H9 (cell line): Measurements from ENCODE around the gene FNIP2. TPM values are rescaled to one million over a fixed set of nuclear protein-coding genes. Genes with fewer than 3 reads are reported as not detected.
"Not testable (repeated sequence)": the region's sequence is repeated elsewhere in the genome, so short reads cannot be mapped to it uniquely, and the experiment has no call there.

ENCODE experiments used
- DNase-seq: peaks from one replicate; pipeline ENCODE4 v3.0.0-alpha.2; 2017
- H2AFZ ChIP-seq: one replicate; pipeline ENCODE4 v1.6.1; 2013; ENCODE audit warnings: mild to moderate bottlenecking, low read length, control low read depth, moderate library complexity
- H2AK5ac ChIP-seq: 2 replicates; pipeline ENCODE4 v1.6.1; 2013; ENCODE audit warnings: low read length, control low read depth, mixed read lengths; ENCODE audit not compliant: insufficient read length
- H2BK120ac ChIP-seq: one replicate; pipeline ENCODE4 v1.6.1; 2013; ENCODE audit warnings: low read depth, mild to moderate bottlenecking, low read length, control low read depth, inconsistent platforms; ENCODE audit not compliant: poor library complexity, severe bottlenecking
- H2BK12ac ChIP-seq: 2 replicates; pipeline ENCODE4 v1.6.1; 2013; ENCODE audit warnings: low read length, control low read depth, mixed read lengths, low read depth; ENCODE audit not compliant: insufficient read length
- H2BK15ac ChIP-seq: 2 replicates; pipeline ENCODE4 v1.6.1; 2013; ENCODE audit warnings: low read depth, low read length, control low read depth
- H2BK20ac ChIP-seq: one replicate; pipeline ENCODE4 v1.6.1; 2013; ENCODE audit warnings: low read depth, mild to moderate bottlenecking, low read length, control low read depth, inconsistent platforms; ENCODE audit not compliant: poor library complexity, severe bottlenecking
- H2BK5ac ChIP-seq: 2 replicates; pipeline ENCODE4 v1.6.1; 2013; ENCODE audit warnings: low read length, control low read depth, mixed read lengths; ENCODE audit not compliant: insufficient read length
- H3K14ac ChIP-seq: 2 replicates; pipeline ENCODE4 v1.6.1; 2013; ENCODE audit warnings: low read length, control low read depth; ENCODE audit not compliant: insufficient read depth
- H3K18ac ChIP-seq: 2 replicates; pipeline ENCODE4 v1.6.1; 2013; ENCODE audit warnings: low read depth, mild to moderate bottlenecking, mixed read lengths, low read length, control low read depth; ENCODE audit not compliant: insufficient read length
- H3K23ac ChIP-seq: 2 replicates; pipeline ENCODE4 v1.6.1; 2013; ENCODE audit warnings: low read length, control low read depth, mixed read lengths, low read depth; ENCODE audit not compliant: insufficient read length
- H3K23me2 ChIP-seq: 2 replicates; pipeline ENCODE4 v1.6.1; 2013; ENCODE audit warnings: low read depth, mild to moderate bottlenecking, mixed read lengths, low read length, control low read depth; ENCODE audit not compliant: insufficient read length, poor library complexity, severe bottlenecking
- H3K27ac ChIP-seq: 2 replicates; pipeline ENCODE4 v1.5.1; 2013; ENCODE audit warnings: low read length, control low read depth, mixed read lengths, low read depth; ENCODE audit not compliant: insufficient read length
- H3K27me3 ChIP-seq: 2 replicates; pipeline ENCODE4 v1.6.1; 2013; ENCODE audit warnings: low read length, control low read depth, inconsistent platforms; ENCODE audit not compliant: insufficient read depth
- H3K4ac ChIP-seq: 2 replicates; pipeline ENCODE4 v1.6.1; 2013; ENCODE audit warnings: low read depth, mild to moderate bottlenecking, control low read depth, inconsistent platforms, low read length, moderate library complexity
- H3K4me1 ChIP-seq: 2 replicates; pipeline ENCODE4 v1.6.1; 2013; ENCODE audit warnings: low read length, control low read depth, inconsistent platforms; ENCODE audit not compliant: insufficient read depth
- H3K4me2 ChIP-seq: 2 replicates; pipeline ENCODE4 v1.6.1; 2013; ENCODE audit warnings: low read length, control low read depth, mixed read lengths; ENCODE audit not compliant: insufficient read length, insufficient read depth
- H3K56ac ChIP-seq: 2 replicates; pipeline ENCODE4 v1.6.1; 2013; ENCODE audit warnings: low read depth, mild to moderate bottlenecking, mixed read lengths, low read length, control low read depth; ENCODE audit not compliant: insufficient read length
- H3K79me1 ChIP-seq: 2 replicates; pipeline ENCODE4 v1.6.1; 2013; ENCODE audit warnings: low read depth, mild to moderate bottlenecking, moderate library complexity, low read length, control low read depth, inconsistent platforms; ENCODE audit not compliant: insufficient read depth, poor library complexity, severe bottlenecking
- H3K79me2 ChIP-seq: 2 replicates; pipeline ENCODE4 v1.6.1; 2013; ENCODE audit warnings: low read length, control low read depth, inconsistent platforms; ENCODE audit not compliant: insufficient read depth
- H3K9ac ChIP-seq: 2 replicates; pipeline ENCODE4 v1.6.1; 2013; ENCODE audit warnings: low read length, control low read depth, mixed read lengths; ENCODE audit not compliant: insufficient read length; ENCODE audit errors: extremely low read depth
- H3K9me3 ChIP-seq: one replicate; pipeline ENCODE4 v1.6.1; 2013; ENCODE audit warnings: low read depth, low read length, inconsistent platforms; ENCODE audit not compliant: control insufficient read depth
- H3T11ph ChIP-seq: one replicate; pipeline ENCODE4 v1.6.1; 2013; ENCODE audit warnings: mild to moderate bottlenecking, low read length, control low read depth, inconsistent platforms
- H4K20me1 ChIP-seq: one replicate; pipeline ENCODE4 v1.6.1; 2013; ENCODE audit not compliant: control insufficient read depth, insufficient read length, insufficient read depth
- H4K5ac ChIP-seq: 2 replicates; pipeline ENCODE4 v1.6.1; 2013; ENCODE audit warnings: low read depth, mild to moderate bottlenecking, mixed read lengths, low read length, control low read depth; ENCODE audit not compliant: insufficient read length
- H4K8ac ChIP-seq: replicated peaks from 2 replicates; pipeline ENCODE4 v1.6.1; 2013; ENCODE audit warnings: low read length, control low read depth, mixed read lengths, low read depth; ENCODE audit not compliant: insufficient read length
- H4K91ac ChIP-seq: 2 replicates; pipeline ENCODE4 v1.6.1; 2013; ENCODE audit warnings: low read depth, mild to moderate bottlenecking, moderate library complexity, mixed read lengths, low read length, control low read depth; ENCODE audit not compliant: insufficient read length
- H3K27ac Mint-ChIP-seq, 3 experiments: 2 replicates in 2 of 3; 3 replicates in 1 of 3; pipeline ENCODE4 v1.8.0; 2020 to 2021; ENCODE audit warnings: mixed read lengths in 3 of 3, mild to moderate bottlenecking in 1 of 3, moderate library complexity in 1 of 3
- H3K27me3 Mint-ChIP-seq: 2 replicates; pipeline ENCODE4 v1.8.0; 2021; ENCODE audit warnings: low read depth, mild to moderate bottlenecking, moderate library complexity, mixed read lengths
- H3K36me3 Mint-ChIP-seq, 3 experiments: 2 replicates in 2 of 3; 3 replicates in 1 of 3; pipeline ENCODE4 v1.8.0; 2020 to 2021; ENCODE audit warnings: low read depth in 3 of 3, mixed read lengths in 3 of 3; ENCODE audit not compliant: insufficient read depth in 1 of 3
- H3K4me1 Mint-ChIP-seq, 2 experiments: 2 replicates each; pipeline ENCODE4 v1.8.0; 2020; ENCODE audit warnings: mixed read lengths in 2 of 2
- H3K4me3 Mint-ChIP-seq, 2 experiments: 2 replicates in 1 of 2; 3 replicates in 1 of 2; pipeline ENCODE4 v1.8.0; 2020 to 2021; ENCODE audit warnings: mild to moderate bottlenecking in 2 of 2, mixed read lengths in 2 of 2, moderate library complexity in 1 of 2
- H3K9me3 Mint-ChIP-seq, 2 experiments: 2 replicates in 1 of 2; 3 replicates in 1 of 2; pipeline ENCODE4 v1.8.0; 2020; ENCODE audit warnings: mild to moderate bottlenecking in 2 of 2, mixed read lengths in 2 of 2, moderate library complexity in 1 of 2
- WGBS: extraction: QIAGEN DNeasy Blood & Tissue Kit; methylation state at CpG from one replicate; pipeline ENCODE4 v1.1.7; 2013; ENCODE audit warnings: missing lambda C conversion rate, low lambda C conversion rate, mixed read lengths; ENCODE audit not compliant: insufficient read length; ENCODE audit errors: extremely low coverage; 5-methylcytosine and 5-hydroxymethylcytosine counted together
- total RNA-seq: library from RNA; stranded (reverse); gene quantifications from 2 replicates; pipeline ENCODE4 v1.2.1, GENCODE V29; 2021

FNIP2 gene
- total RNA-seq, 1 experiment from 2014 or later = 9.6 TPM

DNA sequence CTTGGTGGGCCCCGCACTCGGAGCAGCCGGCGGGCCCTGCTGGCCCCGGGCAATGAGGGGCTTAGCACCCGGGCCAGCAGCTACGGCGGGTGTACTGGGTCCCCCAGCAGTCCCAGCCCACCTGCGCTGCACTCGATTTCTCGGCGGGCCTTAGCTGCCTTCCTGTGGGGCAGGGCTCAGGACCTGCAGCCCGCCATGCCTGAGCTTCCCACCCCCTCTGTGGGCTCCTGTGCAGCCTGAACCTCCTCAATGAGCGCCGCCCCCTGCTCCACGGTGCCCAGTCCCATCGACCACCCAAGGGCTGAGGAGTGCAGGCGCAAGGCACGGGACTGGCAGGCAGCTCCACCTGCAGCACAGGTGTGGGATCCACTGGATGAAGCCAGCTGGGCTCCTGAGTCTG, 158.9 kb downstream of the FNIP2 start:
- H3K4me1 ChIP-seq, H2BK12ac ChIP-seq, H3K23ac ChIP-seq, H3K9me3 ChIP-seq, H2BK20ac ChIP-seq, H3K18ac ChIP-seq, H3K27ac Mint-ChIP-seq, H3K79me1 ChIP-seq, H3K4me3 Mint-ChIP-seq, H4K20me1 ChIP-seq, H3K4ac ChIP-seq, H4K91ac ChIP-seq, H2BK5ac ChIP-seq, H2BK120ac ChIP-seq, H3T11ph ChIP-seq, H3K36me3 Mint-ChIP-seq, H3K79me2 ChIP-seq, H3K4me2 ChIP-seq, H3K4me1 Mint-ChIP-seq, H4K5ac ChIP-seq, H2AK5ac ChIP-seq, H3K56ac ChIP-seq, H2AFZ ChIP-seq, H3K23me2 ChIP-seq, H4K8ac ChIP-seq, H3K14ac ChIP-seq, H3K27me3 ChIP-seq, H3K9me3 Mint-ChIP-seq, H3K27ac ChIP-seq, H3K9ac ChIP-seq, H3K27me3 Mint-ChIP-seq, DNase-seq, H2BK15ac ChIP-seq: not testable (repeated sequence)
- WGBS = no CpG with 5 or more reads among the region's 19 CpGs
